SH-SY5Y (cell line): ENCODE measurements around the gene ENDOV.

ENCODE experiments used
- GATA2 ChIP-seq: IDR thresholded peaks from 2 replicates; pipeline ENCODE4 v1.6.1; 2011; ENCODE audit warnings: mild to moderate bottlenecking, low read depth, low read length
- GATA3 ChIP-seq: IDR thresholded peaks from 2 replicates; pipeline ENCODE4 v1.6.1; 2011; ENCODE audit warnings: low read depth, mild to moderate bottlenecking, low read length, moderate library complexity

GRCh38 chr17:80480248-80480647, 65.3 kb downstream of the ENDOV start:
- TF ChIP-seq GATA2 (no peak), GATA3 (no peak)
